ENCODE data around the gene MICAL2.

The MICAL2 gene

GRCh38 chr11:12189543-12190235 is 79.3 kb downstream of the MICAL2 start:
- in situ Hi-C loops (cut with HindIII; ENCODE audit: low pct_ligation_motif_present, low pct_unique_long_range_greater_than_20kb, low sequenced_read_pairs) = no loop called here
- no peak for DNase-seq

GRCh38 chr11:12190511-12190910 is 80.1 kb downstream of the MICAL2 start:
- DNase-seq = no peak
- in situ Hi-C loops (cut with HindIII; ENCODE audit: low pct_ligation_motif_present, low pct_unique_long_range_greater_than_20kb, low sequenced_read_pairs) = no loop called here

- in situ Hi-C loops (cut with HindIII; ENCODE audit: low pct_ligation_motif_present, low pct_unique_long_range_greater_than_20kb, low sequenced_read_pairs) = no loop called here
- DNase-seq = no peak
Measured at GRCh38 chr11:12192794-12193514, 82.6 kb downstream of the MICAL2 start.

GRCh38 chr11:12193515-12194336 is 83.3 kb downstream of the MICAL2 start:
- DNase-seq = no peak
- in situ Hi-C loops (cut with HindIII; ENCODE audit: low pct_ligation_motif_present, low pct_unique_long_range_greater_than_20kb, low sequenced_read_pairs) = no loop called here

GRCh38 chr11:12195768-12196167 is 85.4 kb downstream of the MICAL2 start:
- DNase-seq = no peak
- in situ Hi-C loops (cut with HindIII; ENCODE audit: low pct_ligation_motif_present, low pct_unique_long_range_greater_than_20kb, low sequenced_read_pairs) = no loop called here

- no peak for DNase-seq
- in situ Hi-C loops (cut with HindIII; ENCODE audit: low pct_ligation_motif_present, low pct_unique_long_range_greater_than_20kb, low sequenced_read_pairs) = no loop called here
Measured at GRCh38 chr11:12196308-12196707, 85.9 kb downstream of the MICAL2 start.

- DNase-seq = no peak
- in situ Hi-C loops (cut with HindIII; ENCODE audit: low pct_ligation_motif_present, low pct_unique_long_range_greater_than_20kb, low sequenced_read_pairs) = no loop called here
Measured at GRCh38 chr11:12196872-12197271, 86.5 kb downstream of the MICAL2 start.

- DNase-seq = no peak
- in situ Hi-C loops (cut with HindIII; ENCODE audit: low pct_ligation_motif_present, low pct_unique_long_range_greater_than_20kb, low sequenced_read_pairs) = no loop called here
Measured at GRCh38 chr11:12198251-12199222, 88.1 kb downstream of the MICAL2 start.

GRCh38 chr11:12199231-12199948 is 89.0 kb downstream of the MICAL2 start:
- DNase-seq = no peak

GRCh38 chr11:12200279-12200990 is 90.0 kb downstream of the MICAL2 start:
- in situ Hi-C loops (cut with HindIII; ENCODE audit: low pct_ligation_motif_present, low pct_unique_long_range_greater_than_20kb, low sequenced_read_pairs) = no loop called here

More at GRCh38 chr11:12199231-12199948, 89.0 kb downstream of the MICAL2 start:
- in situ Hi-C loops (cut with HindIII; ENCODE audit: low pct_ligation_motif_present, low pct_unique_long_range_greater_than_20kb, low sequenced_read_pairs) = no loop called here

GRCh38 chr11:12200991-12201985 is 90.9 kb downstream of the MICAL2 start:
- in situ Hi-C loops (cut with HindIII; ENCODE audit: low pct_ligation_motif_present, low pct_unique_long_range_greater_than_20kb, low sequenced_read_pairs) = no loop called here
- no peak for DNase-seq

More at GRCh38 chr11:12200279-12200990, 90.0 kb downstream of the MICAL2 start:
- no peak for DNase-seq

GRCh38 chr11:12202661-12203310 is 92.4 kb downstream of the MICAL2 start:
- in situ Hi-C loops (cut with HindIII; ENCODE audit: low pct_ligation_motif_present, low pct_unique_long_range_greater_than_20kb, low sequenced_read_pairs) = no loop called here
- no peak for DNase-seq

GRCh38 chr11:12204506-12204905 is 94.1 kb downstream of the MICAL2 start:
- in situ Hi-C loops (cut with HindIII; ENCODE audit: low pct_ligation_motif_present, low pct_unique_long_range_greater_than_20kb, low sequenced_read_pairs) = no loop called here
- no peak for DNase-seq

- in situ Hi-C loops (cut with HindIII; ENCODE audit: low pct_ligation_motif_present, low pct_unique_long_range_greater_than_20kb, low sequenced_read_pairs) = no loop called here
- DNase-seq = no peak
Measured at GRCh38 chr11:12205330-12205729, 94.9 kb downstream of the MICAL2 start.

GRCh38 chr11:12206529-12206928 is 96.1 kb downstream of the MICAL2 start:
- in situ Hi-C loops (cut with HindIII; ENCODE audit: low pct_ligation_motif_present, low pct_unique_long_range_greater_than_20kb, low sequenced_read_pairs) = no loop called here
- no peak for DNase-seq

Measured in ACHN (cell line).